HG02852 (cell line): ENCODE results near the gene LIPC.

Source experiments
- ATAC-seq: cut with Tn5 transposase; IDR thresholded peaks from one replicate; pipeline ENCODE4 v1.9.1; 2021; ENCODE audit warnings: mild to moderate bottlenecking, moderate library complexity; ENCODE audit not compliant: unreplicated experiment

LIPC gene

GRCh38 chr15:58530056-58530590, 98.3 kb downstream of the LIPC start:
- ATAC-seq, result no peak

GRCh38 chr15:58532126-58532525, 100.3 kb downstream of the LIPC start:
- ATAC-seq, result no peak

- no peak for ATAC-seq
Measured at GRCh38 chr15:58534556-58534955, 102.8 kb downstream of the LIPC start.

GRCh38 chr15:58535337-58535736, 103.5 kb downstream of the LIPC start:
- no peak for ATAC-seq

GRCh38 chr15:58535894-58536293, 104.1 kb downstream of the LIPC start:
- no peak for ATAC-seq

- ATAC-seq, result no peak
Measured at GRCh38 chr15:58536414-58536813, 104.6 kb downstream of the LIPC start.

- ATAC-seq, result no peak
Measured at GRCh38 chr15:58537033-58537432, 105.2 kb downstream of the LIPC start.

- ATAC-seq, result no peak
Measured at GRCh38 chr15:58538225-58538727, 106.5 kb downstream of the LIPC start.

GRCh38 chr15:58538901-58539300, 107.1 kb downstream of the LIPC start:
- ATAC-seq, result no peak

GRCh38 chr15:58539548-58539947, 107.8 kb downstream of the LIPC start:
- ATAC-seq, result no peak

GRCh38 chr15:58541410-58542087, 109.8 kb downstream of the LIPC start:
- no peak for ATAC-seq

GRCh38 chr15:58543664-58544335, 112.0 kb downstream of the LIPC start:
- no peak for ATAC-seq

GRCh38 chr15:58544756-58545155, 113.0 kb downstream of the LIPC start:
- ATAC-seq, result no peak

- no peak for ATAC-seq
Measured at GRCh38 chr15:58545307-58546065, 113.7 kb downstream of the LIPC start.

- no peak for ATAC-seq
Measured at GRCh38 chr15:58546066-58546591, 114.3 kb downstream of the LIPC start.

GRCh38 chr15:58546635-58547627, 115.1 kb downstream of the LIPC start:
- no peak for ATAC-seq

- ATAC-seq, result no peak
Measured at GRCh38 chr15:58547628-58548307, 116.0 kb downstream of the LIPC start.

- no peak for ATAC-seq
Measured at GRCh38 chr15:58548308-58549012, 116.7 kb downstream of the LIPC start.
